Ectodermal cell (in vitro differentiated cells): ENCODE data around the gene RAB36.

ENCODE experiments used
- H3K27ac ChIP-seq: 2 replicates; pipeline ENCODE4 v1.7.0; 2013; ENCODE audit warnings: mild to moderate bottlenecking, low read depth, low read length; ENCODE audit not compliant: insufficient read depth, poor library complexity, severe bottlenecking
- H3K27me3 ChIP-seq: 2 replicates; pipeline ENCODE4 v1.7.0; 2013; ENCODE audit warnings: mild to moderate bottlenecking, low read length; ENCODE audit not compliant: insufficient read depth, control insufficient read depth, poor library complexity, severe bottlenecking
- H3K36me3 ChIP-seq: one replicate; pipeline ENCODE4 v1.7.0; 2013; ENCODE audit warnings: low read length; ENCODE audit not compliant: control insufficient read depth, insufficient read depth
- H3K4me1 ChIP-seq: one replicate; pipeline ENCODE4 v1.7.0; 2013; ENCODE audit warnings: low read length; ENCODE audit not compliant: control insufficient read depth, insufficient read depth
- H3K4me3 ChIP-seq: 2 replicates; pipeline ENCODE4 v1.7.0; 2013; ENCODE audit warnings: low read depth, low read length, control low read depth; ENCODE audit not compliant: insufficient read depth
- H3K9me3 ChIP-seq: 2 replicates; pipeline ENCODE4 v1.7.0; 2013; ENCODE audit warnings: mild to moderate bottlenecking, low read length, moderate library complexity; ENCODE audit not compliant: control insufficient read depth
- WGBS, 2 experiments: methylation state at CpG; one replicate each; pipeline ENCODE4 v1.1.7; 2013; ENCODE audit warnings: missing lambda C conversion rate in 2 of 2; 5-methylcytosine and 5-hydroxymethylcytosine counted together

The RAB36 gene

DNA sequence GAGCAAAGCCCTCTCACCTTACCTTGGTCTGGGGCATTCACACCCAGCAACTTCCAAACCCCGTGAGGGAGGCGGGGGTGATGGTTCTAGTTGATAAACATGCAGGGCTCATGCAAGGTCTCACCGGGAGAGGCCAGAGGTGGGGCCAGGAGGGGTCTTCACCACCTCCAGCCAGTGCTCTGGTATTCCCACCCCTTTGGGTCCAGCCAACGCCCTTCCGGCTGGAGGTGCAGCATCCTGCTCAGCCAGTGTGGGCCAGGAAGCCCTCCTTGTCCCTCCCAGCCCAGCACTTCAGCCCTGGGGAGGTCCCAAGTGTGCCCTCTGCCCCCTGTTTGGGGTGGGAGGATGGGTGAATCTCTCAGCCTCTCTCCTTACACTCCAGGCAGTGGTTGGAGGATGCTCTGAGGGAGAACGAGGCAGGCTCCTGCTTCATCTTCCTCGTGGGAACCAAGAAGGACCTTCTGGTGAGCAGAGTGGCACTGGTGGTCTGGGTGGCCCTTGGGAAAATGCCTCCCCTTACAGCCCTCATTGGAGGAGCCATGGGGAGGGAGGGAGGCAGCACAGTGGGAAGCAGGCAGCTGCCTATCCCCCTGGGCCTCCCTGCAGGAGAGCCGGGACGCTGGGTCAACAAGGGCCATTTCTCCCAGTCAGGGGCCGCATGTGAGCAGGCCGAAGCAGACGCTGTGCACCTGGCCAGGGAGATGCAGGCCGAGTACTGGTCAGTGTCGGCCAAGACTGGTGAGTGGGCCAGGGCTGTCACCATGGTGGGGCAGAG lies 13.4 kb downstream of the RAB36 start:
- H3K9me3 ChIP-seq: no peaks in the 10 kb centered on the region
- 84 to 87% methylated on average over 14 of the region's 14 CpGs for WGBS, 2 experiments

DNA sequence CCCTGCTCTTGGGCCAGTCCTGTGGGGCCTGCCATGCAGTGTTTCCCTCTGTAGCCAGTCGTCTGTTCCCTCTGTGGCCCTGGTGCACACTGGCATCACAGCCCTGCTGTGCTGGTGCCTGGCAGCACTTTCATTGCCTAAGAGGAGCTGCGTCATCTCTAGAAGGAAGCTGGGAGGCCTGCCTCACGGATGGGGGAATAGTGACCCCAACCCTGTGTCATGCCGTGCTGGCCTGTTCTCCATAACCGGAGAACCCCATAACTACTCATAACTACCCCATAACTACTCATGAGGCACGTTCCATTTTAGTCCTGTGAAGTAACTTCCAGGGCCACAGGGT lies 14.0 kb downstream of the RAB36 start:
- no peaks in the 10 kb centered on the region for H3K27me3 ChIP-seq
- peaks cover 8% of the 10 kb centered on the region for H3K4me1 ChIP-seq
- H3K4me3 ChIP-seq: no peak overlapping the region
- WGBS, 2 experiments: 90 to 95% methylated on average over 6 of the region's 6 CpGs
- no peak overlapping the region for H3K27ac ChIP-seq
- H3K36me3 ChIP-seq: no peaks in the 10 kb centered on the region
- no peaks in the 10 kb centered on the region for H3K9me3 ChIP-seq

More for the DNA sequence above, 13.4 kb downstream of the RAB36 start:
- Histone ChIP-seq H3K36me3 (no peaks in the 10 kb centered on the region), H3K27me3 (no peaks in the 10 kb centered on the region), H3K27ac (no peak overlapping the region), H3K4me3 (no peak overlapping the region), H3K4me1 (peaks cover 10% of the 10 kb centered on the region)

DNA sequence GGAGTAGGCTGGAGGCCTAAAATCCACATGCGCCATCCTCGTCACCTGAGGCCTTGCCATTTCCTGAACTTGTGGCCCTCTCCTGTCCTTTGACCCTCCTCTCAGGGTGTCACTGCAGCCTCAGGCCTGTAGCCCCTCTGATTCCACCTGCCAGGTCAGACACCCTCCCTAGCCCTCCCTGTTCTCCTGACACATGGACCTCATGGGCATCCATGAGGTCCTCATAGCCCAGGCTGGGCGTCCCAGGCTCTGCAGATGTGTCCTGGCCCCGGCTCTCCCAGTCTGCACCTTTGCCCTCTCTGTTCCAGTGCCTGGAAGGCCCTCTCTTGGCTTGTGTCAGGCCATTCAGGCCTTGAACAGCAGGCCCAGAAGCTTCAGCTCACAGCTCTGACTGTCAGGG lies 15.8 kb downstream of the RAB36 start:
- no peaks in the 10 kb centered on the region for H3K9me3 ChIP-seq
- WGBS, 2 experiments: 93 to 95% methylated on average over 4 of the region's 4 CpGs
- H3K36me3 ChIP-seq: no peaks in the 10 kb centered on the region
- no peak overlapping the region for H3K4me3 ChIP-seq
- H3K4me1 ChIP-seq: peaks cover 5% of the 10 kb centered on the region
- H3K27me3 ChIP-seq: no peaks in the 10 kb centered on the region
- H3K27ac ChIP-seq: no peak overlapping the region

DNA sequence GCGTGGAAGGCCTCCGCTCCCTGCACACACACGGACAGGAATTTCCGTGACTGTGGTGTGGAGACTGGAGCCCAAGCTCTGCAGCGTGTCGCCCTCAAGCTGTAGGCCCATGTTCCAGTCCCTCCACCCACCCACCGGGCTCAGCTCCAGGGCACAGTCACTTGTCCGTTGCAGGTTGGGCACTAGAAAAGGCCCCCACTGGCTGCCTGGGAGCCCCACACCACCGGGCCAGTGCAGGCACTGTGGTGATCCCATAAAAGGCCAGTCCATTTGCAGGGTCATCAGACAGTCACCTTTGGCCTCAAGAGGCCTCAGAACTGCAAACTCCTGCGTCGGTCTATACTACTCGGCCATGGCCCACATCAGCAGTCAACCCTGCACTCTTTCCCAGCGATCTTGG lies 16.3 kb downstream of the RAB36 start:
- peaks cover 5% of the 10 kb centered on the region for H3K4me1 ChIP-seq
- H3K27me3 ChIP-seq: no peaks in the 10 kb centered on the region
- H3K4me3 ChIP-seq: no peak overlapping the region
- WGBS, 2 experiments: 92 to 93% methylated on average over 13 of the region's 13 CpGs
- H3K9me3 ChIP-seq: no peaks in the 10 kb centered on the region
- H3K36me3 ChIP-seq: no peaks in the 10 kb centered on the region
- H3K27ac ChIP-seq: no peak overlapping the region

DNA sequence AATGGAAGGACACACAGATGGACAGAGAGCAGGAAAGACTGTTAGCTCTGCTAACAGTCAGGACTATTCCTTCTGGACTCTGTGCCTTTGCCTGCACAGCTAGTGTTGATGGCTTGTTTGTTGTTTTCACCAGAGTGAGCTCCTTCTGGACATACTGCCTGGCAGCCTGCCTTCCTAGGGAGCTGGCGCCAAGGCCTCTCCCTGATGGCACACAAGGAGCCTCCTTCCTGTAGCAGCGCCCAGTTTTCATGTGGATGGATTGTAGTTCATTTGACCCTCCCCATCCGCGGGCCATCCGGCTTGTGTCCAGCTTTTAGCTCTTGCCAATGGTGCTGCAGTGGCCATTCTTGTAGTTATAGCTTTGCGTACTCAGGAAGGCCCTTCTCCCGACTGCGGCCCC lies 18.4 kb downstream of the RAB36 start:
- WGBS, 2 experiments: 96% methylated on average over 8 of the region's 8 CpGs
- Histone ChIP-seq H3K27ac (no peak overlapping the region), H3K36me3 (no peaks in the 10 kb centered on the region), H3K4me3 (no peak overlapping the region), H3K9me3 (no peaks in the 10 kb centered on the region), H3K27me3 (no peaks in the 10 kb centered on the region), H3K4me1 (peaks cover 7% of the 10 kb centered on the region)

DNA sequence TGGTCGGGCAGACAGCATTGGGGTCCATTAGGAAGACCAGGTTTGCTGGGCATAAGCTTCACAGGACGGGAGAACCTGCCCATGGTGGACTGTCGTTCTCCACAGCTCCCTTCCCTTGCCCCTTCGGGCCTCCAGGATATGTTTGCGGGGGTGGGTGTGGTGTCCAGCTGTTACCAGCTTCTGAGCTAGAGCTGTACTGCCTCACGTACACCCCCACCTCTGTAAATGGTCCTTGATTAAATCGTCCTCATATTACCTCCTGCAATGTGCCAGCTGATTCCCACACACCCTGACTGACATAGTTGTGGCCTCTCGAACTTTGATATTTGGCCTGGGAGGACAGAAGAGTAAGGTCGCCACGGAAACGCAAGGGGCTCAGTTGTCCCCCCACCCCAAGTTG lies 18.8 kb downstream of the RAB36 start:
- no peaks in the 10 kb centered on the region for H3K9me3 ChIP-seq
- H3K27ac ChIP-seq: no peak overlapping the region
- H3K4me1 ChIP-seq: peaks cover 9% of the 10 kb centered on the region
- no peaks in the 10 kb centered on the region for H3K27me3 ChIP-seq
- no peak overlapping the region for H3K4me3 ChIP-seq
- H3K36me3 ChIP-seq: no peaks in the 10 kb centered on the region
- WGBS, 2 experiments: 93 to 95% methylated on average over 11 of the region's 11 CpGs

DNA sequence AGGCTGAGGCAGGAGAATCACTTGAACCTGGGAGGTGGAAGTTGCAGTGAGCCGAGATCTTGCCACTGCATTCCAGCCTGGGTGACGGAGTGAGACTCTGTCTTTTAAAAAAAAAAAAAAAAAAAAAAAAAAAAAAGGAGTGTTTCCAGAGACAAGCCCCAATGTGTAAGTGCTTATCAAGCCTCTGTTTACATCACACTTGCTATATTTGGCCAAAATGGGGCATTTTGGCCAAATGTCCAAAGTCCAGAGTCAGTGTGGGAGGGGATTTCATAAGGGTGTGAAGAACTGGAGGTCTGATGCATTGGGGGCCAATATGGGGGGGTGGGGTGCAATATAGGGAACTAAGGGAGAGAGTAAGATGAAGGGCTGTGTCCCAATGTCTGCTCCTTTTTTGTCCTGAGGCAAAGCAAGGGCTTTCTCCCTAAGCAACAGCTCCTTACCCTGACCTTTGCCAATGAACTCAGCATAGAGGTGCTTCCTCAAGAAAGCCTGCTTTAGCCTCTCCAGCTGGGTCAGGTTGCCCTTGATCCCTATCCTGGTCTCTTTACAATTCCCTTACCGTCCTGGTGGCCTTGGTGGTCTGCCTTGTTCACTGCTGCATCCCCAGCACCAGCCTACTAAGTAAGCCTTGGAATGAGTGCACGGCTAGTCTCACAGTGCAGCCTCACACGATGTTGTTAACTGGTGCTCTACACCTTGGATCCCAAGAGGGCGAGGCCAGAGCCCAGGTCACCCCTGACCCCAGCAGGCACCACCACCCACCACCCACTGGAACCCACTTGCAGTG lies 21.0 kb downstream of the RAB36 start:
- Histone ChIP-seq H3K9me3 (no peaks in the 10 kb centered on the region), H3K4me1 (peaks cover 11% of the 10 kb centered on the region), H3K27me3 (no peaks in the 10 kb centered on the region), H3K4me3 (no peak overlapping the region), H3K27ac (no peak overlapping the region), H3K36me3 (no peaks in the 10 kb centered on the region)
- WGBS, 2 experiments: 91 to 92% methylated on average over 6 of the region's 6 CpGs

DNA sequence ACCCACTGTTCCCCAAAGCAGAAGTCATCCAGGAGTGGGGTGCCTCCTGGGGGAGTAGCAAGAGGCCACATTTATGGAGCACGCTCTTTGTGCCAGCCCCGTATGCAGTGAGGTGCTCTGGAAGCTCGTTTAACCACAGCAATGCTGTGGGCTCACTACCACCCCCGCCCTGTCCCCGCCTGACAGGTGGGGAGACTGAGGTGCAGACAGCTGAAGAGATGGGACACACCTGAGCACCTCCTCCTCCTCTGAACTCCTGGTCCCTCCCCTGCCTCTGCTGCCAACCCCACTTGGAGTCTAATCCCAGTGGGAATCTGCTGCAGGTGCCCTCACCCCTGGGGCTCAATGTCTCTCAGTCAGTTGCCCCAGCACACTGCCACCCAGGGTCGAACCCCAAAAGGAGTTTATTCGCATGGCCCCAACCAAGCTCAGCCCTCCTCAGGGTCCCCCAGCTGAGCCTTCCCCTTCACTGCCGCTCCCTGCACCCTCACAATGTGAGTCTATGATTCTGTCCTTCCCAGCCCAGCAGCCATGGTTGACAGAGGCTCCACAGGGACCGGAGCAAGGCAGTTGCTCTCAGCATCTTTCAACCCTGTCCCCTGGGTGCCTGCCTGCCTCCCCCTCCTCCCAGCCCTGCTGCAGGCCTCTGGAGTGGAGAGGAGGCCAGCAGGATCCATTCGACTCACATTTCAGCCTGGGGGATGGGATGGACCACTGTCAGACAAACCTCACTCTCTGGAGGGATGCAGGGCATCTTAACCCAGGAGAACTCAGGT lies 21.8 kb downstream of the RAB36 start:
- Histone ChIP-seq H3K36me3 (no peaks in the 10 kb centered on the region), H3K27ac (no peak overlapping the region), H3K4me3 (no peak overlapping the region), H3K9me3 (no peaks in the 10 kb centered on the region), H3K4me1 (peaks cover 11% of the 10 kb centered on the region), H3K27me3 (no peaks in the 10 kb centered on the region)
- 74 to 77% methylated on average over 10 of the region's 10 CpGs for WGBS, 2 experiments

DNA sequence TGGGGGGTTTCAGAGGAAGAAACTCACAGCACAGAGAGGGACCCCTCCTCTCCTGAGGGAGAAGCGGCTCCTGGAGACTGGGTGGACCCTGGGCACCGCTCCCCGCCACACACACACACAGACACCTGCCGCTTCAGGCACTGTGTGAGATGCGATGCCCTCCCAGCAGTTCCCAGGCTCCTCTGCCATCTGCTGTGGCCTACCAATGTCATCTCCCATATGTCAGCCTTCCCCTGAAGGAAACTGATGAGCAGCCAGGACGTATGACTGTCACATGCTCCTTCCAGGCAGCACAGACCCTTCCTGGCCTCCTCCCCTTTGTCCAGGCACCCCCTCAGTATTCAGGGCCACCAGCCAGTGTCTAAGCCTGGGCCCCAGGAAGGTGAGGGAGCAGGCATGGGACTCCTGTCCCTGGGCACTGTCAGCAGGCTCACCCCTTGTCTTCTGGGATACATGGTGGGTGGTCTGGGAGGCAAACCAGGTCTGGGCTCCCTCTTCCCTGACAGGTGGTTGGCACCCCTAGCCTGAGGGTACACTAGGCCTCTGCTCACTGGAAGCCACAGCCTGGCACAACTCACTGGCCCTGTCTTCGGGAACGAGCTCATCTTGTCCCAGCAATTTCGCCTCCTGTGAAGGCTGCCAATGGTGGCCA lies 23.2 kb downstream of the RAB36 start:
- no peaks in the 10 kb centered on the region for H3K9me3 ChIP-seq
- H3K36me3 ChIP-seq: no peaks in the 10 kb centered on the region
- H3K27ac ChIP-seq: no peak overlapping the region
- no peak overlapping the region for H3K4me3 ChIP-seq
- H3K4me1 ChIP-seq: peaks cover 11% of the 10 kb centered on the region
- WGBS, 2 experiments: 91% methylated on average over 9 of the region's 9 CpGs
- no peaks in the 10 kb centered on the region for H3K27me3 ChIP-seq

DNA sequence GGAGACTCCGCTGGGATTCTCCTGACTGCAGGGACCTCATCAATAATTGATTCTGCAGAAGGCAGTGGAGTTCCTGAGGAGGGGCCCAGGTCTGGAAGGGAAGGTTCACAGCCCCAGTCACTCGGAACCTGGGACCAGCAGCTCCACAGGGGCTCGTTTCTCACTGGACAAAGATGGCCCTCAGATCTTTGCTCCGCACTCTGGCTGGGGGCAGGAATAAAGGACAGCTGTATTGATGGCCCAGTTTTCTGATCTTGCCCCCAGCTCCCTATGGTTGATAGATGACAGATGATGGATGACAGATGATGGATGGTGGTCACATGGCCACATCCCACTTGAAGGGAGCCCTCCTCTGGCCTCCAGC lies 23.7 kb downstream of the RAB36 start:
- no peak overlapping the region for H3K27ac ChIP-seq
- H3K4me3 ChIP-seq: no peak overlapping the region
- H3K27me3 ChIP-seq: no peaks in the 10 kb centered on the region
- H3K9me3 ChIP-seq: no peaks in the 10 kb centered on the region
- peaks cover 11% of the 10 kb centered on the region for H3K4me1 ChIP-seq
- 81 to 90% methylated on average over 4 of the region's 4 CpGs for WGBS, 2 experiments
- H3K36me3 ChIP-seq: no peaks in the 10 kb centered on the region
